Stomach (tissue), 4 donors: Measurements from ENCODE around the gene CTF1.

Experiments used
- EP300 ChIP-seq: sonication (generic); formaldehyde crosslinking; IDR thresholded peaks from one replicate; pipeline ENCODE4 v1.6.1; 2017; ENCODE audit warnings: antibody characterized with exemption
- POLR2A ChIP-seq, 4 donors: fragments of 450-650 bp; IDR thresholded peaks; one replicate each; pipeline ENCODE4 v1.6.1; 2016; ENCODE audit warnings: antibody characterized with exemption in 4 of 4, control low read depth in 2 of 4, mild to moderate bottlenecking in 1 of 4, moderate library complexity in 1 of 4
- POLR2AphosphoS5 ChIP-seq, 3 donors: sonication (generic); formaldehyde crosslinking; IDR thresholded peaks; one replicate each; pipeline ENCODE4 v1.6.1; 2016; ENCODE audit warnings: antibody characterized with exemption in 3 of 3
- TF ChIP-seq, protein P1 (sequence below), 7 experiments: fragments of 450-650 bp in 4 of 7; fragments of 200-600 bp in 3 of 7; sonication (generic) in 3 of 7; IDR thresholded peaks; one replicate each; pipeline ENCODE4 v1.5.1; 2016 to 2019; ENCODE audit warnings: antibody characterized with exemption in 7 of 7, control low read depth in 2 of 7, mild to moderate bottlenecking in 1 of 7

DNA sequence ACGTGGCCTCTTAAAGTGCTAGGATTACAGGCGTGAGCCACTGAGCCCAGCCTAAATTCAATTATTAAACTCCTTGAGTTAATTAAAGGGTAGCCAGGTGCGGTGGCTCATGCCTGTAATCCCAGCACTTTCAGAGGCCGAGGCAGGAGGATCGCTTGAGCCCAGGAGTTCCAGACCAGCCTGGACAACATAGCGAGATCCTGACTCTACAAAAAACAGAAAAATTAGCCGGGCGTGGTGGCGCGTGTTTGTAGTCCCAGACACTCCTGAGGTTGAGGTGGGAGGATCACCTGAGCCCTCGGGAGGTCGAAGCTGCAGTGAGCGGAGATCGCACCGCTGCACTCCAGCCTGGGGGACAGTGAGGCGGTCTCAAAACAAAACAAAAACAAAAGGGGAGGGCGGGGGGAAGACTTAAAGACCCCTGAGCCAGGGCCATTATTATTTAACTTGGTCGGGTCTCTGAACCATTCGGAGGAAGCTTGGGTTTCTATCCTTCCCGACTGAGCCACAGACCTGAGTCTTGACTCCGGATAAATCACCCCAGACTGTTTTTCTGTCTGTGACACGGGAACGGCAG is 22.1 kb upstream of the CTF1 start:
- TF ChIP-seq POLR2A (IDR thresholded peaks at IDR 0.05) (no peak), EP300 (no peak), POLR2AphosphoS5 (IDR thresholded peaks at IDR 0.05) (no peak)
- TF ChIP-seq, protein P1, sequence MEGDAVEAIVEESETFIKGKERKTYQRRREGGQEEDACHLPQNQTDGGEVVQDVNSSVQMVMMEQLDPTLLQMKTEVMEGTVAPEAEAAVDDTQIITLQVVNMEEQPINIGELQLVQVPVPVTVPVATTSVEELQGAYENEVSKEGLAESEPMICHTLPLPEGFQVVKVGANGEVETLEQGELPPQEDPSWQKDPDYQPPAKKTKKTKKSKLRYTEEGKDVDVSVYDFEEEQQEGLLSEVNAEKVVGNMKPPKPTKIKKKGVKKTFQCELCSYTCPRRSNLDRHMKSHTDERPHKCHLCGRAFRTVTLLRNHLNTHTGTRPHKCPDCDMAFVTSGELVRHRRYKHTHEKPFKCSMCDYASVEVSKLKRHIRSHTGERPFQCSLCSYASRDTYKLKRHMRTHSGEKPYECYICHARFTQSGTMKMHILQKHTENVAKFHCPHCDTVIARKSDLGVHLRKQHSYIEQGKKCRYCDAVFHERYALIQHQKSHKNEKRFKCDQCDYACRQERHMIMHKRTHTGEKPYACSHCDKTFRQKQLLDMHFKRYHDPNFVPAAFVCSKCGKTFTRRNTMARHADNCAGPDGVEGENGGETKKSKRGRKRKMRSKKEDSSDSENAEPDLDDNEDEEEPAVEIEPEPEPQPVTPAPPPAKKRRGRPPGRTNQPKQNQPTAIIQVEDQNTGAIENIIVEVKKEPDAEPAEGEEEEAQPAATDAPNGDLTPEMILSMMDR (IDR thresholded peaks at IDR 0.05), result no peak
